ENCODE measurements around the gene NPTX1.
"Not testable (repeated sequence)": the region's sequence is repeated elsewhere in the genome, so short reads cannot be mapped to it uniquely, and the experiment has no call there.

NPTX1 gene, protein sequence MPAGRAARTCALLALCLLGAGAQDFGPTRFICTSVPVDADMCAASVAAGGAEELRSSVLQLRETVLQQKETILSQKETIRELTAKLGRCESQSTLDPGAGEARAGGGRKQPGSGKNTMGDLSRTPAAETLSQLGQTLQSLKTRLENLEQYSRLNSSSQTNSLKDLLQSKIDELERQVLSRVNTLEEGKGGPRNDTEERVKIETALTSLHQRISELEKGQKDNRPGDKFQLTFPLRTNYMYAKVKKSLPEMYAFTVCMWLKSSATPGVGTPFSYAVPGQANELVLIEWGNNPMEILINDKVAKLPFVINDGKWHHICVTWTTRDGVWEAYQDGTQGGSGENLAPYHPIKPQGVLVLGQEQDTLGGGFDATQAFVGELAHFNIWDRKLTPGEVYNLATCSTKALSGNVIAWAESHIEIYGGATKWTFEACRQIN

GRCh38 chr17:80475910-80476876, at the start of gene NPTX1:
Gene NPTX1 (minus strand): TSS chr17:80476607. CDS start chr17:80476446, 161 bp downstream.
- no peak for DNase-seq (ENCODE audit: low read depth in 2 of 2)

GRCh38 chr17:80523956-80524712, 47.7 kb upstream of the NPTX1 start:
- no peak for DNase-seq (ENCODE audit: low read depth in 2 of 2)

GRCh38 chr17:80523054-80523744, 46.8 kb upstream of the NPTX1 start:
- DNase-seq (ENCODE audit: low read depth in 2 of 2), result no peak

DNA sequence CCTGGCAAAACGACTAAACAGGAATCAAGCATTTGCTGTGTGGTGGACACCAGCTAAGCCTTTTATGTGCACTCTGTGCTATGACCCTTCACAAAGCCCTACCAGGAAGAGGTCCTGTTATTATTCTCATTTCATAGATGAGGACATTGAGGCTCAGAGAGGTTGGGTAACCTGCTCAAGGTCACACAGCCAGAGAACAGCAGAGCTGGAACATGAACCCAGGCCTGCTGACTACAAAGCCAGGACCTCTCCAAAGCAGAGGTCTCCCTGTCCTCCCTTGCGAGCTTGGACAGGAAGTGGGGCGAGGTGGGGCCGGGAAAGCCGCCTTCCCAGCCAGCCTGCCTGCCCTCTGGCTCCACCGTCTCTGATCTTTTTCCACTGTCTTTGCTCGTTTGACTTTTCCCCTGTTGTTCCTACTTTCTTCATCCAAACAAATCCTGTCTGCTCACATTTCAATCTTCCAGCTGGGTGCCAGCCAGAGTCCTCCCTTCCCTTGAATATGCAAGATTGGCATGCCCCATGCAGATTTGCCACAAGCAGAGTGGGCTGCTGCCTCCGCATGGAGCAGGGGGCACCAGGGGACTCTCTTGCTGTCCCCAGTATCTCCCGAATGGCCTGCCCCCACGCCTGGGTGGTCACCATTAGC, 44.5 kb upstream of the NPTX1 start:
- no peak for DNase-seq (ENCODE audit: low read depth in 2 of 2)

GRCh38 chr17:80519091-80519781, 42.8 kb upstream of the NPTX1 start:
- DNase-seq (ENCODE audit: low read depth in 2 of 2), result no peak

DNA sequence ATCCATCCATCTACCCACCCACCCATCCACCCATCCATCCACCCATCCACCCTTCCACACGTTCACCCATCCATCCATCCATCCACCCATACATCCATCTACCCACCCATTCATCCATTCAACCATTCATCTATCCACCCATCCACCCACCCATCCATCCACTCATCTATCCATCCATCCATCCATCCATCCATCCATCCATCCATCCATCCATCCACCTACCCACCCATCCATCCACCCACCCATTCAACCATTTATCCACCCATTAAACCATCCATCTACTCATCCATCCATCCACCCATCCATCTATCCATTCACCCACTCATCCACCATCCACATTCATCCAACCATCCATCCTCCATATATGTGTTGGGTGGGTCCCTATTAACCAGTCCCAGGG, 42.0 kb upstream of the NPTX1 start:
- no peak for DNase-seq (ENCODE audit: low read depth in 2 of 2)

DNA sequence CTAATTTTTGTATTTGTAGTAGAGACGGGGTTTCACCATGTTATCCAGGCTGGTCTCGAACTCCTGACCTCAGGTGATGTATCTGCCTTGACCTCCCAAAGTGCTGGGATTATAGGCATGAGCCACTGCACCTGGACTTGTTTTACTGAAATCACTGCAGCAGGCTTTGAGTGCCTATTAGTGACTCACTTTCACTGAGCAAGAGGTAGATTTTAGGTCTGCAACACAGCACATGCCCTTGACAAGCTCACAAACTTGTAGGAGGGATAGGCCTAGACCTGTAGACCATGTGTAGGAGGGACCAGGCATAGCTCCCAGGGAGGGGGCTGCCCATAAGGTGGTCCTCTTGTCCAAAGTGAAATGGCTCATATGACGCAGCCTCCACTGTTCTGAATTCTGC, 41.2 kb upstream of the NPTX1 start:
- no peak for DNase-seq (ENCODE audit: low read depth in 2 of 2)

DNA sequence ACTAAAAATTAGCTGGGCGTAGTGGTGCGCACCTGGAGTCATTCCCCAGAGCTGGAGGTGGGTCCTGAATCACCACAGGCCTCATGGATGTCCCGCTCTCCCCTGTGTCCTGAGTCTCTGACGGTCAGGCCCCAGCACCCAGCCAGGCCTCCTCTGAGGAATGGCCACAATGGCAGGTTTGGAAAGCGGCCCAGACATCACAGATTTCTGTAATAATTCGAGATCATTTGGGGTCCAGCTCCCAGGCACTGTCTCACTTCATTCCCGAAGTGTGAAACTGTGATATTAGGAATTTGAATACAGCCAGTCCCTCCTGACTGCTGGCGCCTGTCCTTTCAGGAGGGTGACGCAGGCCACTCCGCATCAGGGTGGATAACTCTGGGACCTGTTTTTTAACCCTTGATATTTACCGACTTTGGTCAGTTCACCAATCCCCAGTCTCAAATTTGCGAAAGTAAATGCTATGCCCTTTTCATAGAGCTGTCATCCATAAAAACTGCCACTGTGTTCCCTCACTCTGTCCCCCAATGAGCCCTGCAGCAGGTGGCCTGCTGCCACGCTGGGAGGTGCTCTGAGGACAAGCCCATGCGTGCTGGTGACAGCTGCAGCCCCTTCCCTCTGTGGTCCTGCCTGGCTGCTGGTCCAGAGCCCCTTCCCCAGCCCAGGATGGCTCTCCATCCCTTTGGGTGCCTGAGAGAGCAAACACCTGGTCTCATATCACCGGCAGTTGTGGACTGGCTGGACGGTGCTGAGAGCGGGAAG, 39.9 kb upstream of the NPTX1 start:
- DNase-seq (ENCODE audit: low read depth in 2 of 2), result no peak

DNA sequence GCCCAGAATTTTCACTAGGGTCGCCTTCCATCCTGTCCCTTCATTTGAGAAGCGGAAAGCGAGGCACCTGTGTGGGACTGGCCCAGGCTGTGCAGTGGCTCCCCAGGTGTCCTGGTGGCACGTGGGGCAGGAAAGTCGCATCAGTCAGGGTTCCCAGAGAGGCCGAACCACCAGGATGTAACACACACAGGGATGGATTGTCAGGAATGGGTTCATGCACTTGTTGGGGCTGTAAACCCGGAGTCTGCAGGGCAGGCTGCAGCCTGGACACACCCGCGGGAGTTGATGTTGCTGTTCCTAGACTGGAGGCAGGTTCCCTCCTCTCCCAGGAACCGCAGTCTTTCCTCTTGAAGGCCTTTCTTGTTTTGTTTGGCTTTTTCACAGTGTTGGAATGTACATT, 37.5 kb upstream of the NPTX1 start:
- no peak for DNase-seq (ENCODE audit: low read depth in 2 of 2)

DNA sequence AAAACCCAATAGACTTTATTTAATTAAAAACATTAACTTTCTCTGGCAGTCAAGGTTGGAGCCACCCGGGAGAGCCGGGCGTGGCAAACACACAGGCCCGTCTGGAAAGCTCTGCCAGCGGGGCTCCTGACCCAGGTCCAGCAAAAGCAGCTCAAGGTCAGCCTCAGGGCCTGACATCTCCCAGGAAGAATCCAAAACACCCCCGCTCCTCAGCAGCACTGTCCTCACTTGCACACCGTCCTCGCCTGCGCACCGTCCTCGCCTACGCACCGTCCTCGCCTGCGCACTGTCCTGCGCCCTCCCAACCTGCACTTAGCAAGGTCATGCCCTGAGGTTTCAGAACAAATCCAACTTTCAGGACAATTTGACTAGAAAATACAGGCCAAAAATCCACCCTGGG, 36.8 kb upstream of the NPTX1 start:
- DNase-seq (ENCODE audit: low read depth in 2 of 2), result no peak

- DNase-seq (ENCODE audit: low read depth in 2 of 2), result no peak
These were observed 35.8 kb upstream of the NPTX1 start for GRCh38 chr17:80512233-80512632.

DNA sequence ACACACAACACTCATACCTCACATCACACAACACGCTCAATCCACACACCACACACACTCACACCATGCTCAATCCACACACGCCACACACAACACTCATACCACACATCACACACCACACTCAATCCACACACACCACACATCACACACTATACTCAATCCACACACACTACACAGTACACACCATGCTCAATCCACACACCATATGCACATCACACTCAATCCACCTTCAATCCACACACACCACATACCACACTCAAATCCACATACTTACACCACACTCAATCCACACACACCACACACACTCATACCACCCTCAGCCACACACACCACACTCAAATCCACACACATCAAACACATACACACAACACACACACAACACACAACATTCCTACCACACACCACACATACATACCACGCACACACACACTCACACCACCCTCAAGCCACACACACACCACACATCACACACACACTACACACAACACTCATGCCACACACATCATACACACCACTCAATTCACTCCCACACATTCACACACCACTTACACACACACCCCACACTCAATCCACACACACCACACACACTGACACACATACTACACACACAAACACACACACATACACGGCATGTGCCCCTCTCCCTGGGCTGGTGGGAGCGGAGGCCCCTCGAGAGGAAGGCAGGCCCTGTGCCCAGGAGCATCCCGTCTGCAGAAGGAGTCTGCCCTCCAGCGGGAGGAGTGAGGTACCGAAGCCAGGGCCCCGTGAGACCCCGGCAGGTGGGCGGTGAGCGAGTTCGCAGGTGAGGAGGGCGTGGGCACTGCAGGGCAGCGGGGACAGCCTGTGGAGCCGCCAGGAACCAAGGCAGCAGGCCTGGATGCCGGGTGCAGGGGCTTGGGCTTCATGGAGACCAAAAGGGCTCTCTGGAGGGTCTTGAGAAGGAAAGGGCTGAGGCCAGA, 35.1 kb upstream of the NPTX1 start:
- DNase-seq (ENCODE audit: low read depth in 2 of 2), result no peak

- no peak for DNase-seq (ENCODE audit: low read depth in 2 of 2)
These were observed 34.4 kb upstream of the NPTX1 start for GRCh38 chr17:80510772-80511171.

DNA sequence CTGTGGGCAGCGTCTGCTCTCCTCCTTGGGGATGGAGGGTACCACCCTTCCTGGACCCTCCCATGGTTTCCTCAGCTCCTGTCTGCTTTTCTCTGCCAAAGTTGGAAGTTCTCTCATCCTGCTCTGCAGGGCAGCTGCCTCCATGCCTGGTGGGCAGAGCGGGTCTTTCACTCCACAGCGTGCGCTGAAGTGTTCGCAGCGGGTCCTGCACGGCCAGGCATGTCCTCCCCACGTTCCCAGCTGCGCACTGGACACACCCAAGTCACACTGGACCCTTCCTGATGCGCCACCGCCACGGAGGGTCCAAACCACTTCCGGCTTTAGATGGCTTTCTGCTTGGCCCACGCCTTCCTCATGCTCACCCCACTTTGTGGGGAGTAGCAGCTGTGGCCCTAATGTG, 33.7 kb upstream of the NPTX1 start:
- DNase-seq (ENCODE audit: low read depth in 2 of 2), result no peak

DNA sequence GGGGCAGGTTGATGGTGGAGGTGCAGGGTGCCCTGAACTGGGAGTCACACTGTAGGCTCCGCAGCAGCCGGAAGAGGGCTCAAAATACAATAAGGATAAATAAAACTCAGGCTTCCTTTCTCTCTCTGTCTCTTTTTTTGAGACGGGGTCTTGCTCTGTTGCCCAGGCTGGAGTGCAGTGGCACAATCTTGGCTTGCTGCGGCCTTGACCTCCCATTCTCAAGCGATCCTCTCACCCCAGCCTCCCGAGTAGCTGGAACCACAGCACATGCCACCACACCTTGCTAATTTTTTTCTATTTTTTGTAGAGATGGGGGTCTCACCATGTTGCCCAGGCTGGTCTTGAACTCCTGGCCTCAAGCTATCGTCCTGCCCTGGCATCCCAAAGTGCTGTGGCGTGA, 32.9 kb upstream of the NPTX1 start:
- DNase-seq (ENCODE audit: low read depth in 2 of 2), result no peak

GRCh38 chr17:80507965-80508364, 31.6 kb upstream of the NPTX1 start:
- DNase-seq (ENCODE audit: low read depth in 2 of 2), result no peak

GRCh38 chr17:80507177-80507576, 30.8 kb upstream of the NPTX1 start:
- not testable (repeated sequence) for DNase-seq (ENCODE audit: low read depth in 2 of 2)

DNA sequence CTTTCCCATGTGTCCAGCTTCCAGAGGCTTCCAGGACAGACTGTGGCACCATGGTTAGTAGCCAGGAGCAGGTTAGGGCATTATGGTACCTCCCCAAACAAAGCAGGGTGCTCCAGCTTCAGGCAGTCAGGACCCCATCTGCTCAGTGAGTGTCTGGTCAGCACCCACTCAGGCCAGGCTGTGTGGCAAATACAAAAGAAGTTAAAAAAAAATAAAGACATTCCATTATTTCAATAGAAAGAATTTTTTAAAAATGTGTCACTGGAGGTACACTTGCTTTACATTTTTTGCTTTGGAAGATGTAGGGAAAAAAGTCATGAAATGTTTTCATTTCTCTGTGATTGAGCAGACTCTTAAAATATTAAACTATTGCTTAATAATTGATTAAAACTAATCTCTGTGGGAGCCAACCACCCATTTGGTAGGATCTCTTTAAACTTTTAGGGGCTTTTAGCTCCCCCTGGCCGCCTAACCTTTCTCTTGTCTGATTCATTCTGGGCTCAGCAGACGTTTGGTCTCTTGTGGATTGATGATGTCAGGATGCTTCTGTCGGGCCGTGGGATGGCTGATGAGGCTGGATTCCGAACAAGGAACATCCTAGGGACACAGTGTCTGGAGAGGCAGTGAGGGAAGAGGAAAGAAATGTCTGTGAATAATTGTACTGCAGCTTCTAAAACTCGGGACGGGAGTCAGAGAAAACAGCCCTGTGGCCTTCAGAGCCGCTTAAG, 28.4 kb upstream of the NPTX1 start:
- no peak for DNase-seq (ENCODE audit: low read depth in 2 of 2)

Measured in stimulated activated CD4-positive, alpha-beta T cell treated with anti-CD3 and anti-CD28 coated beads, Interleukin-15, amount 100 ng/mL, for 48 hours (primary cell).